GM13976 (cell line): ENCODE data around the gene TEAD3.

Source experiments
- DNase-seq: peaks from one replicate; pipeline ENCODE4 v3.0.0; 2012; ENCODE audit warnings: low spot score
- CTCF ChIP-seq: IDR thresholded peaks from 2 replicates; pipeline ENCODE4 v1.5.1; 2012; ENCODE audit warnings: borderline replicate concordance, mild to moderate bottlenecking; ENCODE audit not compliant: insufficient read depth; ENCODE audit errors: extremely low read depth, missing control alignments, control extremely low read depth
- in situ Hi-C: fragments of 300-500 bp; cut with MboI; formaldehyde crosslinking; loops from one replicate; pipeline ENCODE4 v1.12.0; 2022; ENCODE audit warnings: low sequenced_read_pairs, mixed read lengths, inconsistent platforms; ENCODE audit not compliant: unreplicated experiment

The TEAD3 gene

GRCh38 chr6:35453236-35453635, 43.6 kb downstream of the TEAD3 start:
- no peak for TF ChIP-seq CTCF
- in situ Hi-C loops, result loop anchor here (5.0 kb wide), 1 partner anchor 111 kb away; the partner anchor contains the start of gene PPARD
- DNase-seq, result no peak

DNA sequence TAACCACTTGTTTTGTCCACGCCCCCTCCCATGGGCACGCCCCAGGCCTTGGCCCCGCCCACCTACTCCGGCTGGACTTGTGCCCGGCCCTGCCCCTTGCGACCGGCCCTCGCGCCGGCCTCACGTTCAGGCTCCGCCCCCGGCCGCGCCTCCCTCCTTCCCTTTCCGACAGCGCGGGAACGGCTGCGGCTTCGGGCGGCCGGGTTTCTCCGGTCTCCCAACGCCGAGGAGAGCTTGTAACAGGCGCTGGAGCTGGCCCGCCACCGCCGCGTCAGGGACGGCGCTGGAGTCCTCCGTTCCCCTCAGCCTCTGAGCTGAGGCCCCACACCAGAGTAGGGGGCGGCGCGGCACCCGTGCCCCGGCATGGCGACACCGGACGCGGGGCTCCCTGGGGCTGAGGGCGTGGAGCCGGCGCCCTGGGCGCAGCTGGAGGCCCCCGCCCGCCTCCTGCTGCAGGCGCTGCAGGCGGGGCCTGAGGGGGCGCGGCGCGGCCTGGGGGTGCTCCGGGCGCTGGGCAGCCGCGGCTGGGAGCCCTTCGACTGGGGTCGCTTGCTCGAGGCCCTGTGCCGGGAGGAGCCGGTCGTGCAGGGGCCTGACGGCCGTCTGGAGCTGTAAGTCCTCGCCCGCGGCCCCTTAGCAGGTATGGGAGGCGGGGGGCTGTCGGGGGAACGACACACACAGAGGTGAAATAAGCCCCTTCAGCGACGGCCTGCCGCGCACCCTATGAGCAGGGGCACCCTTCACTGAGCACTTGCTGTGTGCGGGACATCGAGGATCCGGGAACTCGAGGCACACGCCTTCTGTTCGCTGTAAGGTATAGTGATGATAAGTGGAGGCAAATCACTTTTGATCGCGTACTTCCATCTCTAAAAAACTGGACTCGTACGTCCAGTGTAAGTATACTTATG, 44.4 kb downstream of the TEAD3 start, which contains the start of gene FANCE:
FANCE (plus strand) TSS at position 156 of the 908 bp plus-strand sequence; CDS start at position 364, 208 bp downstream.
- in situ Hi-C loops, result loop anchor here (5.0 kb wide), 1 partner anchor 110 kb away; the partner anchor contains the start of gene PPARD
- DNase-seq, result peak; percentile 98
- TF ChIP-seq CTCF, result no peak

DNA sequence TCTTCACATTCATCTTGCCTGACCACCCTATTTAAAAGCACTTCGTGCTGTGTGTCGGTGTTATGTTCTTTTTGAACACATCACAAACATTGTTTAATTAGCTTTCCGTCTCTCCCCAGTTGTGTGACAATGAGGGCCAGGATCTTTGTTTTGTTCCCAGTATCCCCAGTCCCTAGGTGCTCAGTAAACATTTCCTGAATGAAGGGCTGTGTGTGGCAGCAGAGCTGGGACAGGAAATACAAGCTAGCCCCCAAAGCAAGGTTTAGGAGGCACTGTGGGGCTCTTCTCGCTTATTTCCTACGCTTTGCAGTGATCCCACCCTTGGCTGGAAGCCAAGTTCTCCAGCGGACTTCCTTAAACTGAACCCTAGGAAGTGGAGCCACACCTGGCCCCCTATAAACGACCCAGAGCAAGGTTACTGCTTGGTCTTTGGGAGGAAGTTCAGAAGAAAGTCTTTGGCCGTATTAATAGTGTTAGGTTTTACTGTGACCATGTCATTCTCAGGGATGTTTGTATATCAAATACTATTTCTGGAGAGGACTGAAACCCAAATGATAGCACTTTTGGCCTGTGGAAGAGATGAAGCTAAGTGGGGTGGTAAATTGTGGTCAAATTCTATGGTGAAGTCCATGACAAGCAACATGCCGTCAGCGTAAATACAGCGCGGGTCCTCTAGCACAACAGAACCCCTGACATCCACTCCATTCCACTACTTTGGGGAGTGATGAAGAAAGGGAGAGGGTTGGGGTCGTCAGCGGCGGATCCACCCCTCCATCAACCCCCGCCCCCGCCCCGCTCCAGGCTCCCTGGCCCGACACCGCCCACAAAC, 45.3 kb downstream of the TEAD3 start:
- DNase-seq, result no peak
- in situ Hi-C loops, result loop anchor here (5.0 kb wide), 1 partner anchor 109 kb away; the partner anchor contains the start of gene PPARD
- no peak for TF ChIP-seq CTCF

GRCh38 chr6:35449287-35449881, 47.5 kb downstream of the TEAD3 start:
- in situ Hi-C loops, result no loop called here
- peak; percentile 87 for DNase-seq

DNA sequence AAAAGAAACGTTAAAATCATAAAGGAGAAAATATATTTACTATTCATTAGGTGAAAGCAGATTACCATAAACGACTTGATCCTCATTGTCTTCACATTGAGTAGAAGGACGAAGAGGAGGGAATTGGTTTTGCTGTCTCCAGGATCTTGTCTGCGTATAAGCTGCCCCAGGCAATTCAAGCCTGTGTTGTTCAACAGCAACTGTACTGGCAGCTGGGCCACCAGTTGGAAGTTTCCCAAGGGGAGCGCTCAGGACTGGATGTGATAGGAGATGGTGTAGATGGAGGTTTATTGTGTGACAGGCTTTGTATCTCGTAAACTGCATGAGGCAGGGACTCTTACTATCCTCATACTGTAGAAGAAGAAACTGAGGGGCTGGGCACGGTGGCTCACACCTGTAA, 48.7 kb downstream of the TEAD3 start:
- in situ Hi-C loops, result no loop called here

More at GRCh38 chr6:35449287-35449881, 47.5 kb downstream of the TEAD3 start:
- TF ChIP-seq CTCF, result peak; percentile 55

More for the DNA sequence above, 48.7 kb downstream of the TEAD3 start:
- no peak for DNase-seq
- no peak for TF ChIP-seq CTCF
